H9 (cell line): ENCODE measurements around the gene NRIP3. TPM values are rescaled to one million over a fixed set of nuclear protein-coding genes. Genes with fewer than 3 reads are reported as not detected.

ENCODE experiments used
- DNase-seq: peaks from one replicate; pipeline ENCODE4 v3.0.0-alpha.2; 2017
- H2AFZ ChIP-seq: one replicate; pipeline ENCODE4 v1.6.1; 2013; ENCODE audit warnings: mild to moderate bottlenecking, low read length, control low read depth, moderate library complexity
- H2AK5ac ChIP-seq: 2 replicates; pipeline ENCODE4 v1.6.1; 2013; ENCODE audit warnings: low read length, control low read depth, mixed read lengths; ENCODE audit not compliant: insufficient read length
- H2BK120ac ChIP-seq: one replicate; pipeline ENCODE4 v1.6.1; 2013; ENCODE audit warnings: low read depth, mild to moderate bottlenecking, low read length, control low read depth, inconsistent platforms; ENCODE audit not compliant: poor library complexity, severe bottlenecking
- H2BK12ac ChIP-seq: 2 replicates; pipeline ENCODE4 v1.6.1; 2013; ENCODE audit warnings: low read length, control low read depth, mixed read lengths, low read depth; ENCODE audit not compliant: insufficient read length
- H2BK15ac ChIP-seq: 2 replicates; pipeline ENCODE4 v1.6.1; 2013; ENCODE audit warnings: low read depth, low read length, control low read depth
- H2BK20ac ChIP-seq: one replicate; pipeline ENCODE4 v1.6.1; 2013; ENCODE audit warnings: low read depth, mild to moderate bottlenecking, low read length, control low read depth, inconsistent platforms; ENCODE audit not compliant: poor library complexity, severe bottlenecking
- H2BK5ac ChIP-seq: 2 replicates; pipeline ENCODE4 v1.6.1; 2013; ENCODE audit warnings: low read length, control low read depth, mixed read lengths; ENCODE audit not compliant: insufficient read length
- H3K14ac ChIP-seq: 2 replicates; pipeline ENCODE4 v1.6.1; 2013; ENCODE audit warnings: low read length, control low read depth; ENCODE audit not compliant: insufficient read depth
- H3K18ac ChIP-seq: 2 replicates; pipeline ENCODE4 v1.6.1; 2013; ENCODE audit warnings: low read depth, mild to moderate bottlenecking, mixed read lengths, low read length, control low read depth; ENCODE audit not compliant: insufficient read length
- H3K23ac ChIP-seq: 2 replicates; pipeline ENCODE4 v1.6.1; 2013; ENCODE audit warnings: low read length, control low read depth, mixed read lengths, low read depth; ENCODE audit not compliant: insufficient read length
- H3K23me2 ChIP-seq: 2 replicates; pipeline ENCODE4 v1.6.1; 2013; ENCODE audit warnings: low read depth, mild to moderate bottlenecking, mixed read lengths, low read length, control low read depth; ENCODE audit not compliant: insufficient read length, poor library complexity, severe bottlenecking
- H3K27ac ChIP-seq: 2 replicates; pipeline ENCODE4 v1.5.1; 2013; ENCODE audit warnings: low read length, control low read depth, mixed read lengths, low read depth; ENCODE audit not compliant: insufficient read length
- H3K27me3 ChIP-seq: 2 replicates; pipeline ENCODE4 v1.6.1; 2013; ENCODE audit warnings: low read length, control low read depth, inconsistent platforms; ENCODE audit not compliant: insufficient read depth
- H3K4ac ChIP-seq: 2 replicates; pipeline ENCODE4 v1.6.1; 2013; ENCODE audit warnings: low read depth, mild to moderate bottlenecking, control low read depth, inconsistent platforms, low read length, moderate library complexity
- H3K4me1 ChIP-seq: 2 replicates; pipeline ENCODE4 v1.6.1; 2013; ENCODE audit warnings: low read length, control low read depth, inconsistent platforms; ENCODE audit not compliant: insufficient read depth
- H3K4me2 ChIP-seq: 2 replicates; pipeline ENCODE4 v1.6.1; 2013; ENCODE audit warnings: low read length, control low read depth, mixed read lengths; ENCODE audit not compliant: insufficient read length, insufficient read depth
- H3K56ac ChIP-seq: 2 replicates; pipeline ENCODE4 v1.6.1; 2013; ENCODE audit warnings: low read depth, mild to moderate bottlenecking, mixed read lengths, low read length, control low read depth; ENCODE audit not compliant: insufficient read length
- H3K79me1 ChIP-seq: 2 replicates; pipeline ENCODE4 v1.6.1; 2013; ENCODE audit warnings: low read depth, mild to moderate bottlenecking, moderate library complexity, low read length, control low read depth, inconsistent platforms; ENCODE audit not compliant: insufficient read depth, poor library complexity, severe bottlenecking
- H3K79me2 ChIP-seq: 2 replicates; pipeline ENCODE4 v1.6.1; 2013; ENCODE audit warnings: low read length, control low read depth, inconsistent platforms; ENCODE audit not compliant: insufficient read depth
- H3K9ac ChIP-seq: 2 replicates; pipeline ENCODE4 v1.6.1; 2013; ENCODE audit warnings: low read length, control low read depth, mixed read lengths; ENCODE audit not compliant: insufficient read length; ENCODE audit errors: extremely low read depth
- H3K9me3 ChIP-seq: one replicate; pipeline ENCODE4 v1.6.1; 2013; ENCODE audit warnings: low read depth, low read length, inconsistent platforms; ENCODE audit not compliant: control insufficient read depth
- H3T11ph ChIP-seq: one replicate; pipeline ENCODE4 v1.6.1; 2013; ENCODE audit warnings: mild to moderate bottlenecking, low read length, control low read depth, inconsistent platforms
- H4K20me1 ChIP-seq: one replicate; pipeline ENCODE4 v1.6.1; 2013; ENCODE audit not compliant: control insufficient read depth, insufficient read length, insufficient read depth
- H4K5ac ChIP-seq: 2 replicates; pipeline ENCODE4 v1.6.1; 2013; ENCODE audit warnings: low read depth, mild to moderate bottlenecking, mixed read lengths, low read length, control low read depth; ENCODE audit not compliant: insufficient read length
- H4K8ac ChIP-seq: replicated peaks from 2 replicates; pipeline ENCODE4 v1.6.1; 2013; ENCODE audit warnings: low read length, control low read depth, mixed read lengths, low read depth; ENCODE audit not compliant: insufficient read length
- H4K91ac ChIP-seq: 2 replicates; pipeline ENCODE4 v1.6.1; 2013; ENCODE audit warnings: low read depth, mild to moderate bottlenecking, moderate library complexity, mixed read lengths, low read length, control low read depth; ENCODE audit not compliant: insufficient read length
- H3K27ac Mint-ChIP-seq, 3 experiments: 2 replicates in 2 of 3; 3 replicates in 1 of 3; pipeline ENCODE4 v1.8.0; 2020 to 2021; ENCODE audit warnings: mixed read lengths in 3 of 3, mild to moderate bottlenecking in 1 of 3, moderate library complexity in 1 of 3
- H3K27me3 Mint-ChIP-seq: 2 replicates; pipeline ENCODE4 v1.8.0; 2021; ENCODE audit warnings: low read depth, mild to moderate bottlenecking, moderate library complexity, mixed read lengths
- H3K36me3 Mint-ChIP-seq, 3 experiments: 2 replicates in 2 of 3; 3 replicates in 1 of 3; pipeline ENCODE4 v1.8.0; 2020 to 2021; ENCODE audit warnings: low read depth in 3 of 3, mixed read lengths in 3 of 3; ENCODE audit not compliant: insufficient read depth in 1 of 3
- H3K4me1 Mint-ChIP-seq, 2 experiments: 2 replicates each; pipeline ENCODE4 v1.8.0; 2020; ENCODE audit warnings: mixed read lengths in 2 of 2
- H3K4me3 Mint-ChIP-seq, 2 experiments: 2 replicates in 1 of 2; 3 replicates in 1 of 2; pipeline ENCODE4 v1.8.0; 2020 to 2021; ENCODE audit warnings: mild to moderate bottlenecking in 2 of 2, mixed read lengths in 2 of 2, moderate library complexity in 1 of 2
- H3K9me3 Mint-ChIP-seq, 2 experiments: 2 replicates in 1 of 2; 3 replicates in 1 of 2; pipeline ENCODE4 v1.8.0; 2020; ENCODE audit warnings: mild to moderate bottlenecking in 2 of 2, mixed read lengths in 2 of 2, moderate library complexity in 1 of 2
- WGBS: extraction: QIAGEN DNeasy Blood & Tissue Kit; methylation state at CpG from one replicate; pipeline ENCODE4 v1.1.7; 2013; ENCODE audit warnings: missing lambda C conversion rate, low lambda C conversion rate, mixed read lengths; ENCODE audit not compliant: insufficient read length; ENCODE audit errors: extremely low coverage; 5-methylcytosine and 5-hydroxymethylcytosine counted together
- total RNA-seq: library from RNA; stranded (reverse); gene quantifications from 2 replicates; pipeline ENCODE4 v1.2.1, GENCODE V29; 2021
- TF ChIP-seq, protein P1 (sequence below): fragments of 200-600 bp; sonication (generic); conservative IDR thresholded peaks from 3 replicates; pipeline ENCODE4 v1.8.0; 2021; ENCODE audit warnings: antibody characterized with exemption, mild to moderate bottlenecking

Gene NRIP3
- total RNA-seq, 1 experiment from 2014 or later = 4.2 TPM

DNA sequence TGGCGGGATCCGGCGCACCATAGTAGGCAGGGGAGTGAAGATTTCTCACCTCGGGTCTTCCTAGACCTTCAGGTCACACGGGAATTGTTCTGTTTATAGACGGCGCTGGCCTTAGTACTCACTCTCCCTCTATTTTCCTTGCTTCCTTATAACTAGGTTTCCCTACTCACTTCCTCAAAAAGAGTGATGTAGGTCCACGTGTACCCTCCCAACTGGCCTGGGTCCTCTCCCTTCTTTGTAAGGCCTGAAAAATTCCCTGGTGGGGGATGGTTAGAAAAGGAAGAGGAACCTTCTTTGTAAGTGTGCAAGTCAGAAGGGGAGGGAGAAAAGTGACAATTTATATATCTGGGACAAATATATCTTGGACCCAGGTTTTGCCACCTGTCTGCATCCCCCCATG is 36.6 kb downstream of the NRIP3 start:
- peaks cover 7% of the 10 kb centered on the region for H3K23me2 ChIP-seq
- no peak for DNase-seq
- H3K36me3 Mint-ChIP-seq = no peaks in the 10 kb centered on the region
- no peak overlapping the region for H4K5ac ChIP-seq
- no peak overlapping the region for H3K27ac ChIP-seq
- H2AK5ac ChIP-seq = no peak overlapping the region
- H2BK15ac ChIP-seq = no peak overlapping the region
- peaks cover 0 to 2% of the 10 kb centered on the region in 2 experiments; a peak in 1 of 5 replicates for H3K9me3 Mint-ChIP-seq
- WGBS = no CpG with 5 or more reads among the region's 8 CpGs
- no peak overlapping the region for H2BK120ac ChIP-seq
- H3K27me3 ChIP-seq = no peaks in the 10 kb centered on the region
- no peak overlapping the region for H3K4me3 Mint-ChIP-seq
- no peak overlapping the region for H3K4me2 ChIP-seq
- H3T11ph ChIP-seq = no peak overlapping the region
- no peak overlapping the region for H3K56ac ChIP-seq
- no peaks in the 10 kb centered on the region for H3K27me3 Mint-ChIP-seq
- H2AFZ ChIP-seq = no peak overlapping the region
- H2BK12ac ChIP-seq = no peak overlapping the region
- H2BK20ac ChIP-seq = no peak overlapping the region
- no peak overlapping the region for H3K18ac ChIP-seq
- H3K79me1 ChIP-seq = no peaks in the 10 kb centered on the region
- no peak overlapping the region for H3K27ac Mint-ChIP-seq
- H3K79me2 ChIP-seq = 0 out of 2 replicates have a peak, but pooled peaks cover 1% of the 10 kb centered on the region
- H3K4ac ChIP-seq = no peak overlapping the region
- no peaks in the 10 kb centered on the region for H3K9me3 ChIP-seq
- H3K23ac ChIP-seq = no peak overlapping the region
- no peak overlapping the region for H4K91ac ChIP-seq
- H3K14ac ChIP-seq = no peak overlapping the region
- no peak overlapping the region for H3K9ac ChIP-seq
- no peaks in the 10 kb centered on the region for H3K4me1 ChIP-seq
- H4K8ac ChIP-seq = no peak overlapping the region
- no peak overlapping the region for H2BK5ac ChIP-seq
- H3K4me1 Mint-ChIP-seq = peaks cover 9 to 16% of the 10 kb centered on the region in 2 experiments
- TF ChIP-seq, protein P1, sequence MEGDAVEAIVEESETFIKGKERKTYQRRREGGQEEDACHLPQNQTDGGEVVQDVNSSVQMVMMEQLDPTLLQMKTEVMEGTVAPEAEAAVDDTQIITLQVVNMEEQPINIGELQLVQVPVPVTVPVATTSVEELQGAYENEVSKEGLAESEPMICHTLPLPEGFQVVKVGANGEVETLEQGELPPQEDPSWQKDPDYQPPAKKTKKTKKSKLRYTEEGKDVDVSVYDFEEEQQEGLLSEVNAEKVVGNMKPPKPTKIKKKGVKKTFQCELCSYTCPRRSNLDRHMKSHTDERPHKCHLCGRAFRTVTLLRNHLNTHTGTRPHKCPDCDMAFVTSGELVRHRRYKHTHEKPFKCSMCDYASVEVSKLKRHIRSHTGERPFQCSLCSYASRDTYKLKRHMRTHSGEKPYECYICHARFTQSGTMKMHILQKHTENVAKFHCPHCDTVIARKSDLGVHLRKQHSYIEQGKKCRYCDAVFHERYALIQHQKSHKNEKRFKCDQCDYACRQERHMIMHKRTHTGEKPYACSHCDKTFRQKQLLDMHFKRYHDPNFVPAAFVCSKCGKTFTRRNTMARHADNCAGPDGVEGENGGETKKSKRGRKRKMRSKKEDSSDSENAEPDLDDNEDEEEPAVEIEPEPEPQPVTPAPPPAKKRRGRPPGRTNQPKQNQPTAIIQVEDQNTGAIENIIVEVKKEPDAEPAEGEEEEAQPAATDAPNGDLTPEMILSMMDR = no peak
- no peaks in the 10 kb centered on the region for H4K20me1 ChIP-seq
